NCI-H82 treated with DMSO at 0.1 percent for 48 hours (cell line): ENCODE results near the gene HNRNPH3.
"Not testable (repeated sequence)": the region's sequence is repeated elsewhere in the genome, so short reads cannot be mapped to it uniquely, and the experiment has no call there.

Experiments used
- DNase-seq: peaks from one replicate; lab custom pipeline; 2025; ENCODE audit not compliant: unreplicated experiment; lab: John Stamatoyannopoulos, UW

HNRNPH3 gene, protein sequence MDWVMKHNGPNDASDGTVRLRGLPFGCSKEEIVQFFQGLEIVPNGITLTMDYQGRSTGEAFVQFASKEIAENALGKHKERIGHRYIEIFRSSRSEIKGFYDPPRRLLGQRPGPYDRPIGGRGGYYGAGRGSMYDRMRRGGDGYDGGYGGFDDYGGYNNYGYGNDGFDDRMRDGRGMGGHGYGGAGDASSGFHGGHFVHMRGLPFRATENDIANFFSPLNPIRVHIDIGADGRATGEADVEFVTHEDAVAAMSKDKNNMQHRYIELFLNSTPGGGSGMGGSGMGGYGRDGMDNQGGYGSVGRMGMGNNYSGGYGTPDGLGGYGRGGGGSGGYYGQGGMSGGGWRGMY

DNA sequence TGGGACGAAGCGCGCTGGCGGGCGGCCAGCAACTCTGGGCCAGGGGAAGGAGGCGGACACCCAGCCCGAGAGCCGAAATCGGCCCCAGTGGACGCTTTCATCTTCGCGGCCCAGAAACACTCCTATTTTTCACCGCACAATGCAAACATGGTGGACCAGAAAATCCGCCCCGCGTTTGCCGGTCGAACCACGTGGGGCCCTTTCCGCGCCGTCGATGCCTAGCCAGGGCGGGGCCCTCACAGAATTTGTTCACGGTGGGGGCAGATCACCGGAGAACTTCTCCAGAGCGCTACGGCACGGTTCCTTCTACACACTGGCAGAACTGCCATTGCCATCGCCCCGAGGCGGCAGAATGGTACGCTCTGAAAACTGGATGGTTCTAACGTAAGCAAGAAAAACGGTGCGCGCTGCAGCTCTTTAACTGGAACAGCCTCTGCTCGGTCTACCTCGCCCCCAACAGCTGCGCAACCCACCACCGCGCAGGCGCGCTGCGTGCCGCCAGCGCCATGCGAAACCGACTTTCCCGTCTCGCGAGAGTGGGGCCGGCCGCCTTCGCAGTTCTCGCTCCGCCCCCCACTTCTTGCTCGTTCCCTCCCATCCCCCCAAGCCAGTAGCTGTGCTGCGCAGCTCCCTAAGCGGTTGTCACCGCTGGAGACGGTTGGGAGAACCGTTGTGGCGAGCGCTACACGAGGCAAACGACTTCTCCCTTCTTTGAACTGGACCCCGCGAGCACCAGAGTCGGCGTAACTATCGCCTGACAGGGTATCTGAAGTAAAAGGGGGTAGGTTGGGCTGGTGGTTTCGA is at the start of gene HNRNPH3:
Gene HNRNPH3 (plus strand): TSS at position 610 of the 804 bp plus-strand sequence. CDS start 5,158 bp downstream, outside the sequence.
- DNase-seq, result peak; percentile 87

DNA sequence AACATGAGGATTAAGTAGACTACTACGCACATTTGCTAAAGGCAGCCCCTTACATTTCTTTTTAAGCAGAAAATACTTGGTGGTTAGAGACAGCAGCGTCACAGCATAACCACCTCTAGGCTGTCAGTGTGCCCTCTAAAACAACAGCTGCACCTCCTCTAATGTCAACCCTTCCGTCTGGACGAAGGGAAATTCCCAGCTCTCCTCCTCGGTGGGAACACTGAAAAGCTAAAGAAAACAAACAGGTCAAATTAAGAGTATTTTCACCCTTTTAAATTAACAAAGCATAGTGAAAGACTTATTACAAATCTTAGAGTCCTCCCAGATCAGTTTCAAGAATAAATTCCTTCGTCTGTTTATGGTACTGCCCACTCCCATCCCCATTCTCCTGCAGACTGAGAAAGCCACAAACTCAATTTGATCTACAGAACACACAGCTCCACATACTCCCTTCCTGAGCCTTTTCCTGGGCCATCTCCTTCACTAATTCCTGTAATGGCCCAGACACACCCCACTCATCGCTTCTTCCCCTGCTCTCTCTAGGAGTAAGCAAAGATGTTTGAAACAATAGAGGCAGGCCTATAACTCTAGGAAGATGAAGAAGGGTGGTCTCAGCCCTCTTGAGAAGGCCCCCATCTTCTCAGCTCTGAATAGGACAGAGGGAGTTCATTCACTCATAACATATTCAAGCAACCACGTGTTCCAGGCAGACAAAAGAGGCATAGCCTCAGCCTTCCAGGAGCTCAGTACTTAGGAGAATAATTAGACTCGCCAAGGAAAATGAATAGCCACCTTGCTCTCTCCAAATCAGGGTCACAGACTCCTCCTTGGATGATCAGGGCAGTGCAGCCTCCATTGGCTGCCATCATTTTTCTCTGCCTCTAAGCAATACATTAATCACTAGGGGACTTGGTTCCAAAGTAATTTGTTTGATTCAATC is 47.5 kb upstream of the HNRNPH3 start:
- no peak for DNase-seq

DNA sequence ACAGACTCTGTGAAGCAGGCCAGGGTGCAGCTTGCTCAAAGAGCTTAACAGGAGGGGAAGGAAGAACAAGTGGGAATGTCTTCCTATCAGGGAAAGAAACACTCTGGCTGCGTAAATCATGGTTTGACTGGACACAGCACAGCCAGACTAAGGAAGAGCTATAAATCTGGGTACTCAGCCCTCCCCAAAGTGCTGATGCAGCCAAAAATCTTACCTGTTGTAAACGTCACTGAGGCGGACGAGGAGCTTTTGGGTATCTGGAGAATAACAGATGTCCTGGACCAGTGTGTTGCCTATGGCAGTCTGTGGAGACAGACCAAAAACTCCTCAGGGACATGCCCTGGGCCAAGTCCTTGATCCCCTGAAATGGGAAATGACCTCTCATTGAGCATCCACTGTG is 43.1 kb upstream of the HNRNPH3 start:
- no peak for DNase-seq

DNA sequence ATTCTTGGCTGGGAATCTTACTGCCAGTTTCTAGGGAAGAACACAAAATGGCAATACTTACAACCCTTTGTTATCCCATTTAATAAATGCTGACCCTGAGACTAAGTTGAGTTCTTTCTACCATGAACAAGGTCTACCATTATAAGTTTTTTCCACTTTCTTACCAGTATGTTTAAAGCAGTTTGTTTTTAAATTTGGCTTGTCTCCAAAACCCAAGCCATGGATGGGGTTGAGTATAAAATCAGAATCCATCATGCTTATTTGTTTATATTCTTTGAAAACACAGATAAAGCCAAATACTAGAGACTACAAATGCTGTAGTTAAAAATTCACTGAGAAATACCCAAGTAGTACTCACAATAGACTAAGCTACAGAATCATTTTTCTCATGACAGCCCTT is 41.1 kb upstream of the HNRNPH3 start:
- no peak for DNase-seq

DNA sequence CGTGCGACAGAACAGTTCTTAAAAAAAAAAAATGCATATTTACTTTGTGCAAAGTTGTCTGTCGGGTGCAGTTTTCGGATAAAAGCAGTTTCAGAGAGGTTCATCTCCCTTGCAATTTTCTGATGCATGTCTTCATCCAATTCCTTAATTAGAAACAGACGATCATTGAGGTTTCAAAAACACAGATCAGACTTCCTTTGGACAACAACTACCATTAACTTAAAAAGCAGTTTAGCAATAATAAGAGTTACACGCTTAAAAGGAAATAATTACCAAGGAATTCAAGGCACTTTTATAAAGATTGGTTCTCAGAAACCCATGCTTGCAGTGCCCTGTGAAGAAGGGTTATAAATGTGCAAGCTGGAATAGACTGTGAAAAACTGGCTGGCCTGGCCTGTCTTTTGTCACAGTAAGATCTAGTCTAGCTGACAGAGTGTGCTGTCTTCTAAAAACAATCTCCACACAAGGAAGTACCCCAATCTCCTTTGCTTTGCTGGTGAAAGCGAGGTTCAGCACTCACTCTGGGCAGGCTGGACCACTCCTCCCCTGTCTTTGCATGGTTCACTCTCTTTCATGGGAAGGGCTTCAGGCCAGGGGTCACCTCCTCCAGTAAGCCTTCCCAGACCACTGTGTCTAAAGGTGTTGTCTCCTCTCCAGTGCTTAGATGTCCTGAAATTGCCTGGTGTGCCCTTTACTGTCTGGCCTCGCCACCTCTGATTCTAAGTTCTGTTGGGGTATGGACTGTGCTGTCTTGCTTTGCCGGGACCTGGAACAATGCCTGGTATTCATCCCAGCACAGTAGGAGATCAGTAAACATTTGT is 34.8 kb upstream of the HNRNPH3 start:
- no peak for DNase-seq

DNA sequence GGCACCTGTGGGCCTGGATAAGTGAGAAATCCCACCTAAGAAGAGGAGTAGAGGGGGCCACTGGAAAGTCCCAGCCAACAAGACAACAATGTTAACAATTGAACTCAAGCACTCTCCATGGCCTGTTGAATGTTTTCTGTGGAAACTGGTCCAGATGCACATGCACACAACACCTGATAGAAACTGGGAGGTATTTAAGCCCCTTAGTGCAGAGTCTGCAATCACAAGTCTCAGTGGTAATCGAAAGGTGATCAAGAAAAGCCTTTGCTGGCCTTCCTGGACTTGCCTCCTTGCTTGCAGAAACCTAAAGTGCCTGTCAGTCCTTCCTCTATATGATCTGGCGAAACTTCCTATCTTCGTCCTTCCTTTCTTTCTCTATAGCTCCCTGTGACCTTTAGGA is 30.6 kb upstream of the HNRNPH3 start:
- DNase-seq, result no peak

DNA sequence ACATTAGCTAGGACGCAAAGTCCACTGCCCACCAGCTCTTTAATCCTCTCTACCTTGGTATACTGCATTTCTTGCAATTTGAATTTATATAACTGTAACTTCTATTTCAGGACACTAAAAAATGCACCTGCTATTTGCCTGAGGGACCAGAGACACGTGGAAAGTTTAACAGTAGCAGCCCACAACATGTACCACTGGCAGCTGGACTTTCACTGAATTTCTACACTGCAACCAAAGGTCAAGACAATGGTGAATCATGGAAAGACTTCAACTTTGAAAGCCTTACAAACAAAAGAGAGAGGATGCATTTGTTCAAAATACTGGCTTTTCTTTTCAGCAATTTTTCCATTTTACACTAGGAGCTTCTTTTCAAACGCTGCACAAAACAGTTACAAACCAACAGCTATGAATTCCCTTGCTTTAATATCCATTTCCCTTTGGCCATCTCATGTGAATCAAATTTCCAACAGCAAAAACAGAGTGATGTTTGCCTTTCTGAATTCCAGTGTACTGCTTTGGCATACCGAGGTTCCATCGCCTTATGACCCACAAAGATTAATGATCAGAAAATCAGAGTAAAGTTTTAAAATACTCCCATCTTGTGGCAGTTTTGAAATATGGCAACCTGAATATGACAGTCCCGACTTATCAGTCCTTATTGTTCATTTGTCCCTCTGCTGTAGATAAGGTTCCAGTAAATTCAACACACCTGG is 29.9 kb upstream of the HNRNPH3 start:
- peak; percentile 61 for DNase-seq

DNA sequence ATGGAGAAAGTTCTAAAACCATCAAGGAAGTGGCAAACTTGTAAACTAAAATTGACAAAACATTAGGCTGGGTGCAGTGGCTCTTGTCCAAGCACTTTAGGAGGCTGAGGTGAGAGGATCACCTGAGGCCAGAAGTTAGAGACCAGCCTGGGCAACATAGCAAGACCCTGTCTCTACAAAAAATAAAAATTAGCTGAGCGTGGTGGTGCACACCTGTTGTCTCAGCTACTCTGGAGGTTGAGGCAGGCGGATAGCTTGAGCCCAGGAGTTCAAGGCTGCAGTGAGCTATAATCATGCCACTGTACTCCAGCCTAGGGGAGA is 29.4 kb upstream of the HNRNPH3 start:
- no peak for DNase-seq

DNA sequence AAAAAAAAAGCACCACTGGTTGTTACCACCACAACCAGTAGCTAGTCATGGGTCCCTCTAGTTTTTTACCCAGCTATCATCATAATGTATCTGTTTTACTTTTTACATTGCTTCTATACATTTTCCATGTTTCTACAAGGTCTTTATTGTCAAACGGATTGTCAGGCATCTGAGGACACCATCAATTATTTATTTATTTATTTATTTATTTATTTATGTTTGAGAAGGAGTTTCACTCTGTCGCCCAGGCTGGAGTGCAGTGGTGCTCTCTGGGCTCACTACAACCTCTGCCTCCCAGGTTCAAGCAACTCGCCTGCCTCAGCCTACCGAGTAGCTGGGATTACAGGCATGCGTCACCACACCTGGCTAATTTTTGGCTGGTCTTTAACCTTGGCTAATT is 29.0 kb upstream of the HNRNPH3 start:
- DNase-seq, result no peak

DNA sequence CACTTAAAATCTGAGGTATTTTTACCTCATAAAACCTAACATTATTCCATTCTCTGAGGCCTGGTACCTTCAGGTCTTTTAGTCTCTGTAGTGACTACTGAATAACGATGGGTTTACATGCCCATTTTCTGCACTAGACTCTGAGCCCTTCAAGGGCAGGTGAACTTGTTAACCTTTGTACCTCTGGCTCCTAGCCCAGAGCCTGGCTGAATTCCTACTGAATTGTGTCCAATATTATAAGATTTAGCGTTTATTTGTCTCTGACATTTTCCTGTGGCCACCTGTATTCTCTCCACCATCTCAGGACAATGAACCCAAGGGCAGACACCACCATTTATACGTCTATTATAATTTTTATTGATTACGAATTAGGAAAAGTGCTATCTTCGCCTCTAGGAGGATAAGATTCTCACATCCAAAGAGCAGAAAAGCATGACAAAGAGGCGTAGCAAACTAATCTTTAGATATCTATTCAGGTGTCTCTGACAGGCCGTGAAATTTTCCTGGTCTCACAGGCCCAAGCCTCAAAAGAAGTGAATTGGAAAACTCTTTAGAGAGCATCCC is 27.9 kb upstream of the HNRNPH3 start:
- no peak for DNase-seq

DNA sequence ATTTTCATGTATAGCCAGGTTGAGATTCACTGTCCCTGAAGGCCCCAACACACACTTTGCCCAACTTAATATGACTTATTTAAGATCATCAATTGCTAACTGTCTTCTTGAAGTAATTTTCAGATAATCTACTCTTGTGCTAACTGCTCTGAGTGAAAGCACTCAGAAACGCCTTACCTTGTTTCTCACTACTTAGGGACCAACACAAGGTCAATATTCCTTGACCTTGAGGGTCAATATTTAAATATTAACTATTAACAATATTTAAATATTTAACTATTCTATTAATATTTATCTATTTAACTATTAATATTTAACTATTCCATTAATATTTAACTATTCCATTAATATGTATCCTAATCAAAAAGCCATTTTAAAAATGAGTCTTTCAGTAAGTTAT is 26.0 kb upstream of the HNRNPH3 start:
- DNase-seq, result no peak

DNA sequence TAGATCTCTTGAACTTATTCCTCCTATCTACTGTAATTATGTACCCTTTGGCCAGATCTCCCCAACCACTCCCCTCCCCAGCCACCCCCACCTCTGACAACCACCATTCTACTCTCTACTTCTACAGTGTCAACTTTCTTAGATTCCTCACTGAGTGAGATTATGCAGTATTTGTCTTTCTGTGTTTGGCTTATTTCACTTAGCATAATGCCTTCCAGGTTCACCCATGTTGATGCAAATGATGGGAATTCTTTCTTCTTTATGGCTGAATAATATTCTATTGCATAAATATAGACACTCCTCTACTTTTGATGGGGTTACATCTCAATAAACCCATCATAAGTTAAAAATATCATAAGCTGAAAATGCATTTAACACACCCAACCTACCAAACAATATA is 21.3 kb upstream of the HNRNPH3 start:
- no peak for DNase-seq

DNA sequence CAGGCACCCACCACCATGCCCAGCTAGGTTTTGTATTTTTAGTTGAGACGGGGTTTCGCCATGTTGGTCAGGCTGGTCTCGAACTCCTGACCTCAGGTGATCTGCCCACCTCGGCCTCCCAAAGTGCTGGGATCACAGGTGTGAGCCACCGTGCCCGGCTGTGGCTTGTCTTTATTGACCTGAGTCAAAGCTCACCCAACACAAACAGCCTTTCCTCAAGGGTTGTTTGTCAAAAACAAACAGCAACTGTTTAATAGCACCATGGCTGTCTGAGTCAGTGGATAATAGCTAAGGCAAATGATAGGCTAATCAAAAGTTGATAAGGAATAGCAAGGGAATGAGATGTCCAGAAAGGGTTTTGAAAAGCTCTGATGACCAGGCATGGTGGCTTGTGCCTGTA is 16.9 kb upstream of the HNRNPH3 start:
- not testable (repeated sequence) for DNase-seq

DNA sequence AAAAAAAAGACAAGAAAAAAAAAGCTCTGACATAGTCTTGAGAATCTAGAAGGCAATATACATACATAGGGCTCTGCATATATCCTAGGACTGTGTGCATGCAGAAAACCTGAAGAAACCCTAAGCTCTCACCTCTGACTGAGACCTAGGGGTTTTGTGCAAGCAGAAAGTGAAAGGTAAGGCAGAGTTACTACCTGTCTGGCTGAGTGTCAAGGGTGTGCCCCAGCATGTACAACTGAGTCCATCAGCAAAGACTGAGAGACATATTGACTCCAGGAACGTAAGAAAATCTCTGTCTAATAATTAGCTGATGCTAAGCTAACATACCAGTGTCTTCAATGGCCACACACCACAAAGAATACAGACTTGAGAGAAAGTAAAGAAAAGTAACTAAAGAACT is 16.3 kb upstream of the HNRNPH3 start:
- DNase-seq, result no peak

DNA sequence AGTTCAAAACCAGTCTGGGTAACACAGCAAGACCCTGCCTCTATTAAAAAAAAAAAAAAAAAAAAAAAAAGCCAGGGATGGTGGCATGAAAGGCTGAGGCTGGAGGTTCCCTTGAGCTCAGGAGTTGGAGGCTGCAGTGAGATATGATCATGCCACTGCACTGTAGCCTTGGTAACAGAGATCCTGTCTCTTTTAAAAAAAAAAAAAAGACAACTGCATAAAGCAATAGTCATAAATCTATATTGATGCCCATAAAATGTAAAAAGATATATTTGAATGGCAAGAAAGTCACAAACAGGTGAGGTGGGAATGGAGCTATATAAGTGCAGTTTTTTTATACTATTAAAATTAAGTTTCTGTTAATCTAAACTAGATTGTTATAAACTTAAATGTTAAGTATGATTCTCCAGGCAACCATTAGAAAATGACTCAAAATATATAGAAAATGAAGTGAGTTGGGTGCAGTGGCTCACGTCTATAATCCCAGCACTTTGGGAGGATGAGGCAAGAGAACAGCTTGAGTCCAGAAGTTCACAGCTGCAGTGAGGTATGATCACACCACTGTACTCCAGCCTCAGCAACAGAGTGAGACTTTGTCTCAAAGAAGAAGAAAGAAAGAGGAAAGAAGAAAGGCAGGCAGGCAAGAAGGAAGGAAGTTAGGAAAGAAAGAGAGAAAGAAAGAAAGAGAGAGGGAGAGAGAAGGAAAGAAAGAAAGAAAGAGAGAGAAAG is 13.4 kb upstream of the HNRNPH3 start:
- DNase-seq, result no peak

DNA sequence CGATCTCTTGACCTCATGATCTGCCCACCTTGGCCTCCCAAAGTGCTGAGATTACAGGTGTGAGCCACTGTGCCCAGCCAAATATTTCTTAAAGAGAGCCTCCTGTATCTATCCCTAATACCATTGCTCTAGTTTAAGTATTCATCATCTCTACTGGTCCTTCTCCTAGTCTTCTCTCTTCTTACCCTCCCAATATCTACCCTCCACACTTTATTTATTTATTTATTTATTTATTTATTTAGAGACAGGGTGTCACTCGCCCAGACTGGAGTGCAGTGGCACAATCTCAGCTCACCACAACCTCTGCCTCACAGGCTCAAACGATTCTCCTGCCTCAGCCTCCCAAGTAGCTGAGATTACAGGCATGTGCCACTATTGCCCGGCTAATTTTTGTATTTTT is 7.5 kb upstream of the HNRNPH3 start:
- DNase-seq, result not testable (repeated sequence)

DNA sequence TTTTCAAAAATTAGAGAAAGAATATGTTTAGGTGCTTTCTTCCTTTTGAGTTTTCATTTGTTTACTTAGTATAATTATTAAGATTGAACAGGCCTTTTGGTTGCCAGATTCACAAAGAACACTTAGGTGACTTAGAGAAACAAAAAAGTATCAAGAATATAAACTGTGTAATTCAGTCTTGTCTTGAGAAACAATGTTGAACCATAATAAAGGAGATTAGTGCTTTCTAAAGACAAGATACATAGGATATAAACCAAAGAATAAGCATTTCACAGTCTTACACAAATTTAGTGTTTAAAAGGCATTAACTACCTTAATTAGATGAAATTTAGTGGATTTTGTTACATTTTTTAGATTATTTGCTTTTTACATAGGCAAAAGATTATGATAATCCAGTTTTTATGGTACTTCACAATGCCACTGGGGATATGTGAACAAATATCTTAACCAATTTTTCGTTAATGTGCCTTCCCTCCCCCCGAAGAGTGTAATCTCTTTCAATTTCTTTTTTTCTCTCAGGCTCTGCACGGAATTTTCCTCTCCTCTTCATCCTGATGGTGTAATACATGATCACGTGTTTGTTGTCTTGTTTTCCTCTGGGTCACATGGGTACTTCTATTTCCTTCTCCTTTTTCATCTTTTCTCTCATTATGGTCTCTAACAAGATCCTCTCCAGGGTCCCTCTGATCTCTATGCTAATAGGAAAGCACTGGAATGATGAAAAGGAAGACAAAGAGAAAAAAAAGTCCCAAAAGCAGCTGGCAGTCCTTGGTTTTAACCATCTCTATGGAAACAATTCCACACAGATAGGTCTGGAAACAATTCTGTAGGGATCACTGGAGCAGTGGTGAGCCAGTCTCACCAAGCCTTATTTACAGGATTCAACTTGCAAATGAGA is 3.7 kb upstream of the HNRNPH3 start:
- DNase-seq, result no peak

DNA sequence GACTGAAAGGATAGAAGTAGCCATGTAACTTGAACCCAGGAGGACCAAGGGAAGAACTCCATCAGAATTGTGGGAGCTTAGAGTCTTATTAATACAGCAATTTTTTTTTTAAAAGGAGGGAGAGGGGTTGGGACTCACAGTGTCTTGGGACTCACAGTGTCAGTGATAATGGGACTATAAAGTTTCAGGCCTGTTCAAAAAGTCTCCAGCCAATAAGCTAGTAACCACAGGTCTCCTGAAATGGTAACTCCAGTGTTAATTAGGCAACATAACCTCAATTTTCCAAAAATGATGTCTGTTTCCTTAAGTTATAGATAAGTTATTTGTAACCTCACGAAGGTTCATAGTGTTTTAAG is 2.4 kb upstream of the HNRNPH3 start:
- DNase-seq, result no peak
